ENCODE results near the gene DCDC2B. TPM values are rescaled to one million over a fixed set of nuclear protein-coding genes. Genes with fewer than 3 reads are reported as not detected.

Gene DCDC2B
- total RNA-seq, 1 experiment from 2014 or later: 0.27 TPM

GRCh38 chr1:32228771-32229170 lies 19.9 kb downstream of the DCDC2B start:
- no peaks in the 10 kb centered on the region for H3K9me3 ChIP-seq (ENCODE audit: control insufficient read depth in 1 of 2, insufficient read depth in 1 of 2, low read depth in 1 of 2, low read length in 2 of 2)
- peaks cover 36% of the 10 kb centered on the region for H3K79me2 ChIP-seq (ENCODE audit: insufficient read depth, low read length)
- H3K9me2 ChIP-seq (ENCODE audit: insufficient read depth): no peaks in the 10 kb centered on the region
- TF ChIP-seq YY1 (IDR thresholded peaks at IDR 0.05; ENCODE audit: extremely low read depth, insufficient replicate concordance, low read depth, low read length): no peak
- no peak for TF ChIP-seq POLR2A (IDR thresholded peaks at IDR 0.05; ENCODE audit: borderline replicate concordance, extremely low read depth, insufficient read depth, insufficient read length)
- TF ChIP-seq FOSL1 (IDR thresholded peaks at IDR 0.05; ENCODE audit: low read depth): no peak
- no peak for TF ChIP-seq ATF3 (IDR thresholded peaks at IDR 0.05)
- TF ChIP-seq MAX (IDR thresholded peaks at IDR 0.05): no peak
- TF ChIP-seq REST (IDR thresholded peaks at IDR 0.05; ENCODE audit: low read depth): no peak
- no peak for TF ChIP-seq TCF7L2 (IDR thresholded peaks at IDR 0.05; ENCODE audit: borderline replicate concordance, extremely low read depth, insufficient read depth, insufficient read length)
- TF ChIP-seq ZNF274 (IDR thresholded peaks at IDR 0.05; ENCODE audit: low read depth, low read length): no peak
- no peak for TF ChIP-seq CBX3 (IDR thresholded peaks at IDR 0.05; ENCODE audit: low read depth)
- no peak for TF ChIP-seq JUND (IDR thresholded peaks at IDR 0.05)
- no peak for TF ChIP-seq CTCF (IDR thresholded peaks at IDR 0.05 in 2 of 3, conservative IDR thresholded peaks at IDR 0.05 in 1 of 3; ENCODE audit: borderline replicate concordance in 1 of 3, insufficient read depth in 1 of 3, low read depth in 2 of 3, low read length in 2 of 3)
- TF ChIP-seq POLR2AphosphoS5 (IDR thresholded peaks at IDR 0.05; ENCODE audit: low read depth, low read length): no peak
- no peak for TF ChIP-seq CEBPB (IDR thresholded peaks at IDR 0.05; ENCODE audit: low read depth)
- TF ChIP-seq SRF (IDR thresholded peaks at IDR 0.05; ENCODE audit: low read depth): no peak
- peaks cover 46 to 51% of the 10 kb centered on the region in 2 experiments for H3K36me3 ChIP-seq (ENCODE audit: control insufficient read depth in 1 of 2, insufficient read depth in 2 of 2, low read length in 2 of 2)
- no peak for ATAC-seq
- H3K4me1 ChIP-seq (ENCODE audit: control insufficient read depth in 1 of 2, insufficient read depth in 2 of 2, low read length in 2 of 2): peaks cover 6% of the 10 kb centered on the region in 2 experiments
- no TSS peak for BruUV-seq (replicated peaks)
- no peak overlapping the region for H3K4me2 ChIP-seq (ENCODE audit: low read length)
- H3K9ac ChIP-seq (ENCODE audit: low read length): no peak overlapping the region
- ChIA-PET RAD21 (ENCODE audit: low non-redundant PET in 1 of 2, low total read pairs in 2 of 2, uncharacterized antibody in 2 of 2, unreplicated experiment in 2 of 2) (no interaction called here), POLR2A (no interaction called here), CTCF (no interaction called here)
- no peaks in the 10 kb centered on the region for H4K20me1 ChIP-seq (ENCODE audit: insufficient read depth)
- no peaks in the 10 kb centered on the region for H3K27me3 ChIP-seq (ENCODE audit: insufficient read depth, low read length)
- no peak overlapping the region for H3K4me3 ChIP-seq (replicated peaks in 1 of 2; ENCODE audit: low read depth in 1 of 2, low read length in 2 of 2)
- H2AFZ ChIP-seq (ENCODE audit: low read depth, low read length, poor library complexity, severe bottlenecking): no peak overlapping the region
- intact Hi-C loops (cut with micrococcal nuclease): no loop called here
- H3K27ac ChIP-seq (ENCODE audit: low read depth, low read length): no peak overlapping the region
- DNase-seq (ENCODE audit: low read depth, low spot score): no peak

Measured in HCT116 (cell line).